Immature natural killer cell (primary cell): Measurements from ENCODE around the gene FRMD3. TPM values are rescaled to one million over a fixed set of nuclear protein-coding genes. Genes with fewer than 3 reads are reported as not detected.

Source experiments
- DNase-seq, 3 donors: peaks; one replicate each; pipeline ENCODE4 v3.0.0; 2022; ENCODE audit warnings: mixed read lengths in 1 of 3
- H3K27ac Mint-ChIP-seq, 6 donors: one replicate each; pipeline ENCODE4 v1.8.0; 2020; ENCODE audit warnings: mixed read lengths in 6 of 6, mild to moderate bottlenecking in 5 of 6, inconsistent platforms in 4 of 6, moderate library complexity in 3 of 6
- H3K27me3 Mint-ChIP-seq, 3 donors: one replicate each; pipeline ENCODE4 v1.8.0; 2020 to 2021; ENCODE audit warnings: low read depth in 3 of 3, mild to moderate bottlenecking in 3 of 3, mixed read lengths in 3 of 3, moderate library complexity in 3 of 3, inconsistent platforms in 1 of 3
- H3K36me3 Mint-ChIP-seq, 3 donors: one replicate each; pipeline ENCODE4 v1.8.0; 2020; ENCODE audit warnings: mixed read lengths in 3 of 3, inconsistent platforms in 2 of 3, mild to moderate bottlenecking in 2 of 3
- H3K4me1 Mint-ChIP-seq, 2 donors: one replicate each; pipeline ENCODE4 v1.8.0; 2020; ENCODE audit warnings: inconsistent platforms in 2 of 2, mild to moderate bottlenecking in 2 of 2, mixed read lengths in 2 of 2, moderate library complexity in 1 of 2
- H3K4me3 Mint-ChIP-seq, 5 donors: one replicate each; pipeline ENCODE4 v1.8.0; 2020; ENCODE audit warnings: mild to moderate bottlenecking in 5 of 5, mixed read lengths in 5 of 5, inconsistent platforms in 3 of 5, moderate library complexity in 3 of 5
- H3K9me3 Mint-ChIP-seq, 6 donors: one replicate each; pipeline ENCODE4 v1.8.0; 2020; ENCODE audit warnings: mild to moderate bottlenecking in 6 of 6, mixed read lengths in 6 of 6, inconsistent platforms in 4 of 6, moderate library complexity in 3 of 6
- polyA plus RNA-seq, 3 donors: library from polyadenylated mRNA; unstranded; fragments of 300-500 nt; fragmentation: Illumina TruSeq; gene quantifications; one replicate each; pipeline ENCODE4 v1.2.3, GENCODE V29; 2021

The FRMD3 gene
- polyA plus RNA-seq, 3 donors from 2014 or later: 1.1 to 2.6 TPM; not detected in 1

GRCh38 chr9:83280268-83280667 is 257.9 kb downstream of the FRMD3 start:
- H3K4me1 Mint-ChIP-seq: peaks cover 0 to 3% of the 10 kb centered on the region in 2 donors
- no peak for DNase-seq
- H3K9me3 Mint-ChIP-seq: peaks cover 0 to 7% (median 0%) of the 10 kb centered on the region in 6 donors
- no peak overlapping the region for H3K27ac Mint-ChIP-seq
- peaks cover 0 to 2% (median 2%) of the 10 kb centered on the region in 3 donors for H3K27me3 Mint-ChIP-seq
- H3K36me3 Mint-ChIP-seq: no peaks in the 10 kb centered on the region
- no peak overlapping the region for H3K4me3 Mint-ChIP-seq

GRCh38 chr9:83274787-83275186 is 263.4 kb downstream of the FRMD3 start:
- Mint-ChIP-seq H3K36me3 (no peaks in the 10 kb centered on the region), H3K27me3 (peaks cover 0 to 2% (median 0%) of the 10 kb centered on the region in 3 donors), H3K4me3 (no peak overlapping the region), H3K9me3 (peaks cover 0 to 5% (median 0%) of the 10 kb centered on the region in 6 donors), H3K27ac (no peak overlapping the region), H3K4me1 (no peaks in the 10 kb centered on the region)
- no peak for DNase-seq

DNA sequence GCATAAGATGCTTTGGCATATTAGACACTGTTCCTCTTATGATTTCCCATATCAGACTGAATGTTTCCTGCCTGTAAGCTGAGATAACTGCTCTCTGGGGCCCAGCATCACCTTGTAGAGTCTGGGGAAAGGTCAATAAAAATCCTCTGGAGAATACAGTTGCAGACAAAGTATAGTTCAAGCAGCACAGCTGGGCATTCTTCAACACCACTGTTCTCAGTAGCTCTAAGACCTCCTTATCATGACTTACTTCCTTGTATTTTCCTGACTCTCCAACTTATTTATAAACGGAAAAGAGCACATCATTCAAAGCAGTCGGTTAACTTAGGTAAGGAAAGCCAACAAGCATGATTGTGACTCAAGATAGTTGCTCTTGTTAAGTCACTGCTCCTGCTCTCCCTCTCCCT is 266.5 kb downstream of the FRMD3 start:
- no peak for DNase-seq
- H3K36me3 Mint-ChIP-seq: no peaks in the 10 kb centered on the region
- no peak overlapping the region for H3K27ac Mint-ChIP-seq
- H3K4me3 Mint-ChIP-seq: no peak overlapping the region
- no peaks in the 10 kb centered on the region for H3K4me1 Mint-ChIP-seq
- H3K9me3 Mint-ChIP-seq: peaks cover 0 to 2% (median 0%) of the 10 kb centered on the region in 6 donors
- H3K27me3 Mint-ChIP-seq: no peaks in the 10 kb centered on the region

GRCh38 chr9:83270116-83270515 is 268.1 kb downstream of the FRMD3 start:
- no peaks in the 10 kb centered on the region for H3K27me3 Mint-ChIP-seq
- no peak overlapping the region for H3K4me3 Mint-ChIP-seq
- no peak overlapping the region for H3K27ac Mint-ChIP-seq
- H3K9me3 Mint-ChIP-seq: peaks cover 0 to 3% (median 0%) of the 10 kb centered on the region in 6 donors
- H3K4me1 Mint-ChIP-seq: no peaks in the 10 kb centered on the region
- no peak for DNase-seq
- no peaks in the 10 kb centered on the region for H3K36me3 Mint-ChIP-seq

DNA sequence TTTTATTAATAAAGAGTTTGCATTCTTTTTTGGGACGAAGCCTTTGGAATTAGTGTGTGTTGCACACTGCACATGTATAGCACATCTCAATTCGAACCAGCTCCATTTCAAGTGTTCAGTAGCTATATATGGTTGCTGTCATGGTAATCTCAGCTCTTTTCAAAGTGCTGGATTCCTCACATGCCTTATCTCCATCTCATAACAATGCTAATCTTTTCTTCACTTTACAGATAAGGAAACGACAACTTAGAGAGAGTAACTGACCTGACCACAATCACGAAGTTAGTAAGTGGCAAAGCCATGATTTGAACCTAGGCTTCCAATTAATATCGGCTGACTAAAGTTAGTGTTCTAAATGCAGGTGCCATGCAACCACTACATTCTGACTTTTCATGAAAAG is 270.5 kb downstream of the FRMD3 start:
- Mint-ChIP-seq H3K4me3 (no peak overlapping the region), H3K27me3 (peaks cover 0 to 2% (median 0%) of the 10 kb centered on the region in 3 donors), H3K4me1 (no peaks in the 10 kb centered on the region), H3K9me3 (peaks cover 0 to 3% (median 0%) of the 10 kb centered on the region in 6 donors), H3K27ac (no peak overlapping the region), H3K36me3 (no peaks in the 10 kb centered on the region)
- DNase-seq: no peak

- Mint-ChIP-seq H3K36me3 (no peaks in the 10 kb centered on the region), H3K27ac (no peak overlapping the region), H3K27me3 (peaks cover 0 to 2% (median 0%) of the 10 kb centered on the region in 3 donors), H3K4me3 (no peak overlapping the region), H3K4me1 (no peaks in the 10 kb centered on the region), H3K9me3 (peaks cover 0 to 3% (median 0%) of the 10 kb centered on the region in 6 donors)
- no peak for DNase-seq
Observed at GRCh38 chr9:83266666-83267496, 271.3 kb downstream of the FRMD3 start.

- Mint-ChIP-seq H3K4me1 (no peaks in the 10 kb centered on the region), H3K36me3 (no peaks in the 10 kb centered on the region), H3K4me3 (no peak overlapping the region), H3K9me3 (peaks cover 0 to 3% (median 0%) of the 10 kb centered on the region in 6 donors), H3K27me3 (peaks cover 0 to 2% (median 0%) of the 10 kb centered on the region in 3 donors), H3K27ac (no peak overlapping the region)
- no peak for DNase-seq
Observed at GRCh38 chr9:83266331-83266665, 271.9 kb downstream of the FRMD3 start.

DNA sequence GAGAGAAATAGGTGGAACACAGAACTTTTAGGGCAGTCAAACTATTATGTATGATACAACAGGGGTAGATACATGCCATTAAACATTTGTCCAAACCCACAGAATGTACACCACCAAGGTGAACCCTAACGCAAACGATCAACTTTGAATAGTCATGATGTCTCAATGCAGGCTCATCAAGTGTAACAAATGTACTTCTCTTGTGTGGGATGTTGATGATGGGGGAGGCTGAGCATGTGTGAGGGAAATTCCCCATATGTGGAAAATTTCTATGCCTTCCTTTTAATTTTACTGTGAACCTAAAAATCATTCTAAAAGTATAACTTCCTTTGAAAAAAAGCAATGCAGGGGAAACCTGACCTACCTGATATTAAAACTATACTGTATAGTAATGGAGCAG is 273.9 kb downstream of the FRMD3 start:
- H3K9me3 Mint-ChIP-seq: peaks cover 0 to 3% (median 0%) of the 10 kb centered on the region in 6 donors
- no peak overlapping the region for H3K4me3 Mint-ChIP-seq
- H3K4me1 Mint-ChIP-seq: no peaks in the 10 kb centered on the region
- H3K27me3 Mint-ChIP-seq: peaks cover 0 to 2% (median 0%) of the 10 kb centered on the region in 3 donors
- no peak overlapping the region for H3K27ac Mint-ChIP-seq
- no peak for DNase-seq
- no peaks in the 10 kb centered on the region for H3K36me3 Mint-ChIP-seq

- H3K27me3 Mint-ChIP-seq: peaks cover 0 to 2% (median 0%) of the 10 kb centered on the region in 3 donors
- no peak overlapping the region for H3K4me3 Mint-ChIP-seq
- no peaks in the 10 kb centered on the region for H3K36me3 Mint-ChIP-seq
- peaks cover 0 to 3% (median under 1%) of the 10 kb centered on the region in 6 donors for H3K9me3 Mint-ChIP-seq
- H3K4me1 Mint-ChIP-seq: no peaks in the 10 kb centered on the region
- no peak overlapping the region for H3K27ac Mint-ChIP-seq
- DNase-seq: no peak
Observed at GRCh38 chr9:83259558-83259957, 278.6 kb downstream of the FRMD3 start.

DNA sequence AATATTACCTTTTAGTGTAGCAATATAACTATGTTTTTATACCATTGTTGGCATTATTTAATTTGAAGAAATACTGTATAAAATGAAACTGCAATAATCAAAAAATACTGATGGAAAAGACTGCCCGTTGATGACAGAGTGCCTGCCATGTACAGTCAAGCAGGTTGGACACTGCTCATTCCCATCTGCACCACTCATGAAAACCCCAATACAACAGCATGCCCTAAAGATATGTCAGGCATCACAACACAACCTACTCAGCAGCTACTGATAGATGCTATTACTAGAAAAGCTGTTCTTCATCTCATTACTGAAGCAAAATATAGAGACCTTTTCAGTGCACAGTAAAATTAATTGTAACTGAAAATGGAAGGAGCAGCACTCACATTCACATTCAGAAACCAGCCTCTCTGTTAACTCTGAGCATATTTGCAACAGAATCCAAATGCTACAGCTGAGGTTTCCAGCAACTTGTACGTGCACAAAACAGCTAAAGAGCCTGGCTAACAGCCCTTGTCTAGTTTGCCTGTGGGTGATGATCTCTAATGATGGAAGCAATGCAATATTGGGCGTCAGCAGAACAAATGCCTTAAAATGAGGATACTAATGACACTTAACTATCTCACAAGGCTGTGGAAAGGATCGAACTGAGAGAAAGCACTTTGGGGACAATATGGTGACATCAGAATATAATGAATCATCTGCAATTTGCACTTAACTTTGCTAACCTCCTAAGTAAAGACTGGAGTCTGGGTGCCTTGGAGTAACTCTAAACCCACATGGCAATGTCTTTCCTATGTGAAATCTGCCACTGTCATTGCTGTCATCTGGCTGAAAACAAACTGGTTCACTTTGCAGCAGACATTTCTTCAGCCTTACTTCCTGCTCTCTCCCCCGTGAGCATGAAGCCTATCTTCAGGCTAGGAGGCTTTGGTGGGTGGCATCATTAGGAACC is 280.0 kb downstream of the FRMD3 start:
- Mint-ChIP-seq H3K9me3 (peaks cover under 1 to 7% (median 4%) of the 10 kb centered on the region in 6 donors), H3K4me1 (no peaks in the 10 kb centered on the region), H3K4me3 (no peak overlapping the region), H3K27ac (no peak overlapping the region), H3K36me3 (no peaks in the 10 kb centered on the region), H3K27me3 (no peaks in the 10 kb centered on the region)
- no peak for DNase-seq

DNA sequence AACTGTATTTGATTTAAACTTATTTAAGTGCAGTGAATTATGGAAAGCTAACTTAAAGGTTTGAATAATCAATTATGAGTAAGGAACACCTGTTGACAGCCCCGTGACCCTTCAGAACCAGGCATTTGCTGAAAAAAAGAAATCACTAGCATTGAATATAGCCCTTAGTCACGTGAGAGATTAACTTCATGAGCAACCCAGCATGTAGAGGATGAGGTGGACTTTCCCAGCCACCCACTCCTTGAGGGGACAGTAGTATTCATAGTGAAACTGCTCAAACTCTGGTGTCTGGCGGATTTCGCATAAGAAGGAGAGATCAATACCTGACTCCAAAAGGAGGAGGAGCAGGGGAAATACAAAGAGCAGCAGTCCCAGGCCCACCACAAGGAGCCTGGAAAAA is 290.5 kb downstream of the FRMD3 start:
- Mint-ChIP-seq H3K9me3 (peaks cover 4 to 27% (median 17%) of the 10 kb centered on the region in 6 donors), H3K4me1 (no peaks in the 10 kb centered on the region), H3K27me3 (no peaks in the 10 kb centered on the region), H3K36me3 (peaks cover 5 to 17% (median 16%) of the 10 kb centered on the region in 3 donors), H3K27ac (no peak overlapping the region), H3K4me3 (no peak overlapping the region)
- DNase-seq: no peak

GRCh38 chr9:83245979-83246659 is 292.1 kb downstream of the FRMD3 start:
- H3K27me3 Mint-ChIP-seq: no peaks in the 10 kb centered on the region
- no peaks in the 10 kb centered on the region for H3K4me1 Mint-ChIP-seq
- peaks cover under 1 to 20% (median 4%) of the 10 kb centered on the region in 6 donors for H3K9me3 Mint-ChIP-seq
- DNase-seq: no peak
- H3K27ac Mint-ChIP-seq: no peak overlapping the region
- peaks cover 5 to 18% (median 14%) of the 10 kb centered on the region in 3 donors for H3K36me3 Mint-ChIP-seq
- H3K4me3 Mint-ChIP-seq: no peak overlapping the region

- H3K27me3 Mint-ChIP-seq: peaks cover 0 to 2% (median 0%) of the 10 kb centered on the region in 3 donors
- H3K9me3 Mint-ChIP-seq: peaks cover 0 to 19% (median 3%) of the 10 kb centered on the region in 6 donors
- H3K4me1 Mint-ChIP-seq: no peaks in the 10 kb centered on the region
- no peak for DNase-seq
- no peak overlapping the region for H3K4me3 Mint-ChIP-seq
- H3K27ac Mint-ChIP-seq: no peak overlapping the region
- peaks cover 0 to 10% (median 10%) of the 10 kb centered on the region in 3 donors for H3K36me3 Mint-ChIP-seq
Observed at GRCh38 chr9:83242066-83242465, 296.1 kb downstream of the FRMD3 start.
